HEK293 (cell line): ENCODE data around the gene TEKT5.

ENCODE experiments used
- CTCF ChIA-PET: fragments of 350-600 bp; formaldehyde crosslinking; extraction: SDS; loops from one replicate; lab custom pipeline; 2021; ENCODE audit warnings: antibody characterized with exemption; lab: Yijun Ruan, JAX
- POLR2A ChIA-PET: fragments of 300-600 bp; formaldehyde crosslinking; extraction: SDS; loops from one replicate; lab custom pipeline; 2020; ENCODE audit warnings: antibody characterized with exemption, inconsistent platforms; lab: Yijun Ruan, JAX
- H3K27ac ChIP-seq: fragments of 200-500 bp; sonication (Bioruptor generic); 2 replicates; pipeline ENCODE4 v1.5.1; 2014; ENCODE audit warnings: low read depth, low read length, control low read depth, inconsistent platforms; ENCODE audit errors: extremely low read depth
- H3K36me3 ChIP-seq, 2 experiments: fragments of 200-500 bp in 1 of 2; sonication (Bioruptor generic) in 1 of 2; 1 replicate in 1 of 2; 2 replicates in 1 of 2; pipeline ENCODE4 v1.5.1; 2014 to 2017; ENCODE audit warnings: inconsistent platforms in 2 of 2, low read length in 2 of 2; ENCODE audit not compliant: control insufficient read depth in 2 of 2, insufficient read depth in 1 of 2
- H3K4me1 ChIP-seq: fragments of 200-500 bp; sonication (Bioruptor generic); 2 replicates; pipeline ENCODE4 v1.5.1; 2014; ENCODE audit warnings: mild to moderate bottlenecking, low read length, inconsistent platforms; ENCODE audit not compliant: control insufficient read depth, insufficient read depth
- H3K4me3 ChIP-seq: 2 replicates; pipeline ENCODE4 v1.5.1; 2011; ENCODE audit warnings: low read depth, mild to moderate bottlenecking, control low read depth, low read length, moderate library complexity
- H3K9me3 ChIP-seq: fragments of 200-500 bp; sonication (Bioruptor generic); 2 replicates; pipeline ENCODE4 v1.5.1; 2014; ENCODE audit warnings: low read depth, low read length, inconsistent platforms; ENCODE audit not compliant: control insufficient read depth, insufficient read depth
- KLF9 ChIP-seq: fragments of 450-650 bp; formaldehyde crosslinking; IDR thresholded peaks from 2 replicates; pipeline ENCODE4 v1.5.1; 2016; ENCODE audit warnings: missing biosample characterization, missing genetic modification characterization, low read depth
- OSR2 ChIP-seq: fragments of 450-650 bp; formaldehyde crosslinking; IDR thresholded peaks from 2 replicates; pipeline ENCODE4 v1.5.1; 2016; ENCODE audit warnings: missing biosample characterization, missing genetic modification characterization
- REPIN1 ChIP-seq: fragments of 450-650 bp; formaldehyde crosslinking; IDR thresholded peaks from 2 replicates; pipeline ENCODE4 v1.5.1; 2017; ENCODE audit warnings: missing biosample characterization, missing genetic modification characterization, low read depth
- SCRT2 ChIP-seq: fragments of 450-650 bp; formaldehyde crosslinking; IDR thresholded peaks from 2 replicates; pipeline ENCODE4 v1.5.1; 2016; ENCODE audit warnings: missing biosample characterization, missing genetic modification characterization
- ZBTB7A ChIP-seq: fragments of 450-650 bp; formaldehyde crosslinking; IDR thresholded peaks from 2 replicates; pipeline ENCODE4 v1.5.1; 2016; ENCODE audit warnings: low read depth, missing biosample characterization, missing genetic modification characterization
- ZFP3 ChIP-seq: fragments of 450-650 bp; formaldehyde crosslinking; IDR thresholded peaks from 2 replicates; pipeline ENCODE4 v1.5.1; 2016; ENCODE audit warnings: low read depth, missing biosample characterization, missing genetic modification characterization
- ZNF10 ChIP-seq: fragments of 450-650 bp; formaldehyde crosslinking; IDR thresholded peaks from 2 replicates; pipeline ENCODE4 v1.5.1; 2017; ENCODE audit warnings: missing biosample characterization, missing genetic modification characterization
- ZNF132 ChIP-seq: fragments of 450-650 bp; formaldehyde crosslinking; IDR thresholded peaks from 2 replicates; pipeline ENCODE4 v1.5.1; 2017; ENCODE audit warnings: missing biosample characterization, missing genetic modification characterization, borderline replicate concordance
- ZNF140 ChIP-seq: fragments of 450-650 bp; formaldehyde crosslinking; IDR thresholded peaks from 2 replicates; pipeline ENCODE4 v1.5.1; 2016; ENCODE audit warnings: missing biosample characterization, missing genetic modification characterization
- ZNF175 ChIP-seq: fragments of 450-650 bp; formaldehyde crosslinking; IDR thresholded peaks from 2 replicates; pipeline ENCODE4 v1.5.1; 2016; ENCODE audit warnings: missing biosample characterization, missing genetic modification characterization
- ZNF23 ChIP-seq: fragments of 450-650 bp; formaldehyde crosslinking; IDR thresholded peaks from 2 replicates; pipeline ENCODE4 v1.5.1; 2016; ENCODE audit warnings: missing biosample characterization, missing genetic modification characterization, borderline replicate concordance
- ZNF324 ChIP-seq: fragments of 450-650 bp; formaldehyde crosslinking; IDR thresholded peaks from 2 replicates; pipeline ENCODE4 v1.5.1; 2016; ENCODE audit warnings: missing biosample characterization, missing genetic modification characterization
- ZNF501 ChIP-seq: fragments of 450-650 bp; formaldehyde crosslinking; IDR thresholded peaks from 2 replicates; pipeline ENCODE4 v1.5.1; 2016; ENCODE audit warnings: missing biosample characterization, missing genetic modification characterization
- ZNF585B ChIP-seq: fragments of 450-650 bp; formaldehyde crosslinking; IDR thresholded peaks from 2 replicates; pipeline ENCODE4 v1.5.1; 2016; ENCODE audit warnings: missing biosample characterization, missing genetic modification characterization
- ZNF629 ChIP-seq: fragments of 450-650 bp; formaldehyde crosslinking; IDR thresholded peaks from 2 replicates; pipeline ENCODE4 v1.5.1; 2017; ENCODE audit warnings: missing biosample characterization, missing genetic modification characterization
- ZNF664 ChIP-seq: fragments of 450-650 bp; formaldehyde crosslinking; IDR thresholded peaks from 2 replicates; pipeline ENCODE4 v1.5.1; 2016; ENCODE audit warnings: missing biosample characterization, missing genetic modification characterization
- TF ChIP-seq, protein P1 (sequence below): fragments of 450-650 bp; formaldehyde crosslinking; IDR thresholded peaks from 2 replicates; pipeline ENCODE4 v1.5.0; 2017; ENCODE audit warnings: missing biosample characterization, missing genetic modification characterization, borderline replicate concordance
- TF ChIP-seq, protein P2 (sequence below): fragments of 450-650 bp; formaldehyde crosslinking; IDR thresholded peaks from 2 replicates; pipeline ENCODE4 v1.5.1; 2016; ENCODE audit warnings: missing biosample characterization, missing genetic modification characterization
- TF ChIP-seq, protein P3 (sequence below): fragments of 450-650 bp; formaldehyde crosslinking; IDR thresholded peaks from 2 replicates; pipeline ENCODE4 v1.5.1; 2016; ENCODE audit warnings: missing biosample characterization, missing genetic modification characterization
- TF ChIP-seq, protein P4 (sequence below): fragments of 450-650 bp; formaldehyde crosslinking; IDR thresholded peaks from 2 replicates; pipeline ENCODE4 v1.5.1; 2016; ENCODE audit warnings: missing biosample characterization, missing genetic modification characterization, low read depth
- TF ChIP-seq, protein P5 (sequence below): fragments of 450-650 bp; formaldehyde crosslinking; IDR thresholded peaks from 2 replicates; pipeline ENCODE4 v1.5.1; 2016; ENCODE audit warnings: missing biosample characterization, missing genetic modification characterization
- TF ChIP-seq, protein P6 (sequence below): fragments of 450-650 bp; formaldehyde crosslinking; IDR thresholded peaks from 2 replicates; pipeline ENCODE4 v1.5.1; 2016; ENCODE audit warnings: missing biosample characterization, missing genetic modification characterization

TEKT5 gene

DNA sequence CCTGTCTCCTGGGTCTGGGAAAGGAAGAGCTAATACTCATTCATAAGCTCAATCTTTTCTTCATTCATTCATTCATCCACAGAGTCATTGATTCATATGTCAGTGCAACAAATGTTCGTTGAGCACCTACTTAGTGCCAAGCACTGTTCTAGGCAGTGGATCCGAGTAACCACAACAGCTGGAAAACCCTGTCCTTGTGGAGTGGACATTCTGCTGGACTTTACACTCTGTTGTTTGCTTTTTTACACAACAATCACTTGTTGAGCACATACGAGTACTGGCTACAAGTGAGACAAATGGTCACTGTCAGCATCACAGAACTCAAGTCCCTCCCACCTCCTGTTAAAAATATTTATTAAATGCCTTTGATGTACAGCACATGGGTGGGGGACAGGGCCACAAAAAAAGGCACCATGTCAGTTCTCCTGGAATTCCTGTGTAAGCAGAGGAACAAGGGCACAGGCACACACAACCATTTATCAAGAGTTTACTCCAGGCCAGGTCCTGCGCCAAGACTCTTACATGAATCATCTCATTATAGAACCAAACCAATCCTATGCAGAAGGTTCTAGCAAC, 46.9 kb downstream of the TEKT5 start:
- POLR2A ChIA-PET: no interaction called here
- Histone ChIP-seq H3K4me3 (no peak overlapping the region), H3K27ac (no peak overlapping the region), H3K9me3 (no peaks in the 10 kb centered on the region), H3K36me3 (no peaks in the 10 kb centered on the region), H3K4me1 (no peaks in the 10 kb centered on the region)
- 0 out of 2 replicates have a peak, but pooled peaks have one; percentile 23 for TF ChIP-seq ZNF664
- TF ChIP-seq SCRT2: peak; percentile 43
- no peak for TF ChIP-seq ZNF501 (tag by site-specific recombination)
- CTCF ChIA-PET: no interaction called here

DNA sequence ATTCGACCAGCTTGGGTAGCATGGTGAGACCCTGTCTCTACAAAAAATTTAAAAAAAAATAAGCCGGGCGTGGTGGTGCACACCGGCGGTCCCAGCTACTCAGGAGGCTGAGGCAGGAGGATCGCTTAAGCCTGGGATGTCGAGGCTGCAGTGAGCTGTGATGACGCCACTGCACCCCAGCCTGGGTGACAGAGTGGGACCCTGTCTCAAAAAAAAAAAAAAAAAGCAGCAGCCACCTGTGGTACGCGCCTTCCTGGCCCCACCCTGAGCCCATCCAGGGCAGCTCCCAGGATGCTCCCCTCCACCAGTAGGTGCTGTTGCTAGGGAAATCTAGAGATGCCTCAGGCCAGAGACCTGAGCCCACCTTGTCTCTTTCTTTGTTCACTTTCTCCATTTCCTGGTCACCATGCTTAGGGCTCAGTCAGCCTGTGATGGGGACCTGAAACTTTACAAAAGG, 47.4 kb downstream of the TEKT5 start:
- TF ChIP-seq, protein P1, sequence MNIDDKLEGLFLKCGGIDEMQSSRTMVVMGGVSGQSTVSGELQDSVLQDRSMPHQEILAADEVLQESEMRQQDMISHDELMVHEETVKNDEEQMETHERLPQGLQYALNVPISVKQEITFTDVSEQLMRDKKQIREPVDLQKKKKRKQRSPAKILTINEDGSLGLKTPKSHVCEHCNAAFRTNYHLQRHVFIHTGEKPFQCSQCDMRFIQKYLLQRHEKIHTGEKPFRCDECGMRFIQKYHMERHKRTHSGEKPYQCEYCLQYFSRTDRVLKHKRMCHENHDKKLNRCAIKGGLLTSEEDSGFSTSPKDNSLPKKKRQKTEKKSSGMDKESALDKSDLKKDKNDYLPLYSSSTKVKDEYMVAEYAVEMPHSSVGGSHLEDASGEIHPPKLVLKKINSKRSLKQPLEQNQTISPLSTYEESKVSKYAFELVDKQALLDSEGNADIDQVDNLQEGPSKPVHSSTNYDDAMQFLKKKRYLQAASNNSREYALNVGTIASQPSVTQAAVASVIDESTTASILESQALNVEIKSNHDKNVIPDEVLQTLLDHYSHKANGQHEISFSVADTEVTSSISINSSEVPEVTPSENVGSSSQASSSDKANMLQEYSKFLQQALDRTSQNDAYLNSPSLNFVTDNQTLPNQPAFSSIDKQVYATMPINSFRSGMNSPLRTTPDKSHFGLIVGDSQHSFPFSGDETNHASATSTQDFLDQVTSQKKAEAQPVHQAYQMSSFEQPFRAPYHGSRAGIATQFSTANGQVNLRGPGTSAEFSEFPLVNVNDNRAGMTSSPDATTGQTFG: no peak
- TF ChIP-seq ZNF23 (tag by site-specific recombination) (no peak), ZNF629 (tag by site-specific recombination) (no peak), REPIN1 (tag by site-specific recombination) (no peak), ZBTB7A (tag by site-specific recombination) (no peak), OSR2 (tag by site-specific recombination) (no peak), ZNF324 (no peak), ZNF132 (no peak)
- TF ChIP-seq, protein P2, sequence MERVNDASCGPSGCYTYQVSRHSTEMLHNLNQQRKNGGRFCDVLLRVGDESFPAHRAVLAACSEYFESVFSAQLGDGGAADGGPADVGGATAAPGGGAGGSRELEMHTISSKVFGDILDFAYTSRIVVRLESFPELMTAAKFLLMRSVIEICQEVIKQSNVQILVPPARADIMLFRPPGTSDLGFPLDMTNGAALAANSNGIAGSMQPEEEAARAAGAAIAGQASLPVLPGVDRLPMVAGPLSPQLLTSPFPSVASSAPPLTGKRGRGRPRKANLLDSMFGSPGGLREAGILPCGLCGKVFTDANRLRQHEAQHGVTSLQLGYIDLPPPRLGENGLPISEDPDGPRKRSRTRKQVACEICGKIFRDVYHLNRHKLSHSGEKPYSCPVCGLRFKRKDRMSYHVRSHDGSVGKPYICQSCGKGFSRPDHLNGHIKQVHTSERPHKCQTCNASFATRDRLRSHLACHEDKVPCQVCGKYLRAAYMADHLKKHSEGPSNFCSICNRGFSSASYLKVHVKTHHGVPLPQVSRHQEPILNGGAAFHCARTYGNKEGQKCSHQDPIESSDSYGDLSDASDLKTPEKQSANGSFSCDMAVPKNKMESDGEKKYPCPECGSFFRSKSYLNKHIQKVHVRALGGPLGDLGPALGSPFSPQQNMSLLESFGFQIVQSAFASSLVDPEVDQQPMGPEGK (tag by site-specific recombination): no peak
- TF ChIP-seq, protein P3, sequence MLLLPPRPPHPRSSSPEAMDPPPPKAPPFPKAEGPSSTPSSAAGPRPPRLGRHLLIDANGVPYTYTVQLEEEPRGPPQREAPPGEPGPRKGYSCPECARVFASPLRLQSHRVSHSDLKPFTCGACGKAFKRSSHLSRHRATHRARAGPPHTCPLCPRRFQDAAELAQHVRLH (tag by site-specific recombination): no peak
- TF ChIP-seq, protein P4, sequence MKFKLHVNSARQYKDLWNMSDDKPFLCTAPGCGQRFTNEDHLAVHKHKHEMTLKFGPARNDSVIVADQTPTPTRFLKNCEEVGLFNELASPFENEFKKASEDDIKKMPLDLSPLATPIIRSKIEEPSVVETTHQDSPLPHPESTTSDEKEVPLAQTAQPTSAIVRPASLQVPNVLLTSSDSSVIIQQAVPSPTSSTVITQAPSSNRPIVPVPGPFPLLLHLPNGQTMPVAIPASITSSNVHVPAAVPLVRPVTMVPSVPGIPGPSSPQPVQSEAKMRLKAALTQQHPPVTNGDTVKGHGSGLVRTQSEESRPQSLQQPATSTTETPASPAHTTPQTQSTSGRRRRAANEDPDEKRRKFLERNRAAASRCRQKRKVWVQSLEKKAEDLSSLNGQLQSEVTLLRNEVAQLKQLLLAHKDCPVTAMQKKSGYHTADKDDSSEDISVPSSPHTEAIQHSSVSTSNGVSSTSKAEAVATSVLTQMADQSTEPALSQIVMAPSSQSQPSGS (tag by site-specific recombination): no peak
- Histone ChIP-seq H3K9me3 (no peaks in the 10 kb centered on the region), H3K36me3 (no peaks in the 10 kb centered on the region), H3K4me1 (no peaks in the 10 kb centered on the region), H3K27ac (no peak overlapping the region), H3K4me3 (no peak overlapping the region)
- ChIA-PET CTCF (no interaction called here), POLR2A (no interaction called here)

DNA sequence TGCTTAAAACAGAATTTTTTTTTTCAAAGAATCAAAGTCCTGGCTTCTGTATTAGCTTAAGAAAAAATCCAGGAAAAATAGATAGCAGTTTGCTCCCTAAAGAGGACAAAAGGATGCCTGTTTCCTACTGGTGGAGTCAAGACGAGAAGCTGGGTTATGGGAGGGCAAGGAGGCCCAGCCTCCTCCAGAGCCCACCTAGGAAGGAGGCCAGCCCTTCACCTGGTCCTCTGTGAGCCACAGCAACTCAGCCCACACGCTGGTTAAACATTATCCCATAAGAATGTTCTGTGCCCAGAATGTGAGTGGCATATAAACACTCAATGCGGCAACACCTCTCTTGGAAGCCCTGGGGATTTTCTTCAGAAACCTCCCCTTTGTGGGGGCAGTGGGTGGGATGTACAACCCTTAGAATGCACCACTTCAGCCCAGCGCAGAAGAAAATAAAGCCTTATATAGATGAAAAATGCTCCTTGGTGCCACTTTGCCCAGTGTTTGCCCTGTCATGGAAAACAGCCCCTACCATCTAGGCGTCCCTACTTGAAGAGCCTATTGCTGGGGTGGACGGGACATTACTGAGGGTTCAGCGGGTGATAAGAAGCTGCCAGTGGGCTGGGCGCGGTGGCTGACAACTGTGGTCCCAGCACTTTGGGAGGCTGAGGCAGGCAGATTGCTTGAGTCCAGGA, 48.0 kb downstream of the TEKT5 start:
- no peaks in the 10 kb centered on the region for H3K36me3 ChIP-seq
- H3K4me3 ChIP-seq: no peak overlapping the region
- ChIA-PET CTCF (interaction anchor here (0.7 kb wide), 1 partner anchor 488 kb away, joined by 5 read pairs; no protein-coding TSS in a partner anchor), POLR2A (no interaction called here)
- H3K27ac ChIP-seq: no peak overlapping the region
- no peaks in the 10 kb centered on the region for H3K4me1 ChIP-seq
- no peaks in the 10 kb centered on the region for H3K9me3 ChIP-seq
- TF ChIP-seq ZNF140 (tag by site-specific recombination) (no peak), ZNF585B (no peak), ZFP3 (no peak), ZNF175 (tag by site-specific recombination) (no peak), ZNF10 (tag by site-specific recombination) (no peak), KLF9 (tag by site-specific recombination) (no peak)
- TF ChIP-seq, protein P5, sequence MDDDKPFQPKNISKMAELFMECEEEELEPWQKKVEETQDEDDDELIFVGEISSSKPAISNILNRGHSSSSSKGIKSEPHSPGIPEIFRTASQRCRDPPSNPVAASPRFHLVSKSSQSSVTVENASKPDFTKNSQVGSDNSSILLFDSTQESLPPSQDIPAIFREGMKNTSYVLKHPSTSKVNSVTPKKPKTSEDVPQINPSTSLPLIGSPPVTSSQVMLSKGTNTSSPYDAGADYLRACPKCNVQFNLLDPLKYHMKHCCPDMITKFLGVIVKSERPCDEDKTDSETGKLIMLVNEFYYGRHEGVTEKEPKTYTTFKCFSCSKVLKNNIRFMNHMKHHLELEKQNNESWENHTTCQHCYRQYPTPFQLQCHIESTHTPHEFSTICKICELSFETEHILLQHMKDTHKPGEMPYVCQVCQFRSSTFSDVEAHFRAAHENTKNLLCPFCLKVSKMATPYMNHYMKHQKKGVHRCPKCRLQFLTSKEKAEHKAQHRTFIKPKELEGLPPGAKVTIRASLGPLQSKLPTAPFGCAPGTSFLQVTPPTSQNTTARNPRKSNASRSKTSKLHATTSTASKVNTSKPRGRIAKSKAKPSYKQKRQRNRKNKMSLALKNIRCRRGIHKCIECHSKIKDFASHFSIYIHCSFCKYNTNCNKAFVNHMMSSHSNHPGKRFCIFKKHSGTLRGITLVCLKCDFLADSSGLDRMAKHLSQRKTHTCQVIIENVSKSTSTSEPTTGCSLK (tag by site-specific recombination): no peak
- TF ChIP-seq, protein P6, sequence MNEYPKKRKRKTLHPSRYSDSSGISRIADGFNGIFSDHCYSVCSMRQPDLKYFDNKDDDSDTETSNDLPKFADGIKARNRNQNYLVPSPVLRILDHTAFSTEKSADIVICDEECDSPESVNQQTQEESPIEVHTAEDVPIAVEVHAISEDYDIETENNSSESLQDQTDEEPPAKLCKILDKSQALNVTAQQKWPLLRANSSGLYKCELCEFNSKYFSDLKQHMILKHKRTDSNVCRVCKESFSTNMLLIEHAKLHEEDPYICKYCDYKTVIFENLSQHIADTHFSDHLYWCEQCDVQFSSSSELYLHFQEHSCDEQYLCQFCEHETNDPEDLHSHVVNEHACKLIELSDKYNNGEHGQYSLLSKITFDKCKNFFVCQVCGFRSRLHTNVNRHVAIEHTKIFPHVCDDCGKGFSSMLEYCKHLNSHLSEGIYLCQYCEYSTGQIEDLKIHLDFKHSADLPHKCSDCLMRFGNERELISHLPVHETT (tag by site-specific recombination): no peak
